ENCODE measurements around the gene LGALS1.
"Not testable (repeated sequence)": the region's sequence is repeated elsewhere in the genome, so short reads cannot be mapped to it uniquely, and the experiment has no call there.

The LGALS1 gene

GRCh38 chr22:37715760-37716159 lies 40.3 kb downstream of the LGALS1 start:
- DNase-seq, result no peak
- Histone ChIP-seq H3K4me3 (ENCODE audit: control insufficient read depth in 1 of 7, extremely low read depth in 1 of 7, insufficient read depth in 4 of 7, low read depth in 2 of 7, low read length in 6 of 7) (no peak overlapping the region), H3K4me1 (ENCODE audit: control extremely low read depth in 1 of 4, control insufficient read depth in 4 of 4, insufficient read depth in 4 of 4, low read length in 3 of 4) (peaks cover 0 to 2% (median 0%) of the 10 kb centered on the region in 4 experiments), H3K27ac (ENCODE audit: insufficient read depth in 1 of 2, low read depth in 1 of 2, low read length in 2 of 2, poor library complexity in 1 of 2, severe bottlenecking in 2 of 2) (no peak overlapping the region), H3K36me3 (ENCODE audit: control insufficient read depth in 4 of 4, insufficient read depth in 4 of 4, low read length in 3 of 4) (peaks cover 0 to 4% (median 0%) of the 10 kb centered on the region in 4 experiments), H3K9me3 (ENCODE audit: control extremely low read depth in 1 of 5, control insufficient read depth in 4 of 5, insufficient read depth in 2 of 5, low read depth in 1 of 5, low read length in 4 of 5) (no peaks in the 10 kb centered on the region), H3K27me3 (replicated peaks in 2 of 5; ENCODE audit: control insufficient read depth in 4 of 5, insufficient read depth in 5 of 5, low read length in 4 of 5) (no peaks in the 10 kb centered on the region)
- POLR2A ChIA-PET, result no interaction called here
- CTCF ChIA-PET, result interaction anchor here (1.1 kb wide), 1 partner anchor 15 kb away, joined by 6 read pairs; no protein-coding TSS in a partner anchor
- 96% methylated on average over 6 of the region's 7 CpGs for WGBS (ENCODE audit: insufficient coverage)

GRCh38 chr22:37716708-37717107 lies 41.3 kb downstream of the LGALS1 start:
- no peak for DNase-seq
- ChIA-PET POLR2A (no interaction called here), CTCF (no interaction called here)
- no peaks in the 10 kb centered on the region for H3K27me3 ChIP-seq (replicated peaks in 2 of 5; ENCODE audit: control insufficient read depth in 4 of 5, insufficient read depth in 5 of 5, low read length in 4 of 5)
- peaks cover 0 to 2% (median 0%) of the 10 kb centered on the region in 4 experiments for H3K4me1 ChIP-seq (ENCODE audit: control extremely low read depth in 1 of 4, control insufficient read depth in 4 of 4, insufficient read depth in 4 of 4, low read length in 3 of 4)
- 88% methylated on average over 9 of the region's 9 CpGs for WGBS (ENCODE audit: insufficient coverage)
- peaks cover 0 to 4% (median 0%) of the 10 kb centered on the region in 4 experiments for H3K36me3 ChIP-seq (ENCODE audit: control insufficient read depth in 4 of 4, insufficient read depth in 4 of 4, low read length in 3 of 4)
- no peak overlapping the region for H3K27ac ChIP-seq (ENCODE audit: insufficient read depth in 1 of 2, low read depth in 1 of 2, low read length in 2 of 2, poor library complexity in 1 of 2, severe bottlenecking in 2 of 2)
- no peak overlapping the region for H3K4me3 ChIP-seq (ENCODE audit: control insufficient read depth in 1 of 7, extremely low read depth in 1 of 7, insufficient read depth in 4 of 7, low read depth in 2 of 7, low read length in 6 of 7)
- no peaks in the 10 kb centered on the region for H3K9me3 ChIP-seq (ENCODE audit: control extremely low read depth in 1 of 5, control insufficient read depth in 4 of 5, insufficient read depth in 2 of 5, low read depth in 1 of 5, low read length in 4 of 5)

GRCh38 chr22:37717235-37717634 lies 41.8 kb downstream of the LGALS1 start:
- DNase-seq; H3K9me3 ChIP-seq (ENCODE audit: control extremely low read depth in 1 of 5, control insufficient read depth in 4 of 5, insufficient read depth in 2 of 5, low read depth in 1 of 5, low read length in 4 of 5); H3K27ac ChIP-seq (ENCODE audit: insufficient read depth in 1 of 2, low read depth in 1 of 2, low read length in 2 of 2, poor library complexity in 1 of 2, severe bottlenecking in 2 of 2); CTCF ChIA-PET; POLR2A ChIA-PET; H3K4me1 ChIP-seq (ENCODE audit: control extremely low read depth in 1 of 4, control insufficient read depth in 4 of 4, insufficient read depth in 4 of 4, low read length in 3 of 4); H3K36me3 ChIP-seq (ENCODE audit: control insufficient read depth in 4 of 4, insufficient read depth in 4 of 4, low read length in 3 of 4); H3K27me3 ChIP-seq (replicated peaks in 2 of 5; ENCODE audit: control insufficient read depth in 4 of 5, insufficient read depth in 5 of 5, low read length in 4 of 5); H3K4me3 ChIP-seq (ENCODE audit: control insufficient read depth in 1 of 7, extremely low read depth in 1 of 7, insufficient read depth in 4 of 7, low read depth in 2 of 7, low read length in 6 of 7): not testable (repeated sequence)
- 95% methylated on average over 6 of the region's 7 CpGs for WGBS (ENCODE audit: insufficient coverage)

GRCh38 chr22:37717746-37718305 lies 42.4 kb downstream of the LGALS1 start:
- H3K9me3 ChIP-seq (ENCODE audit: control extremely low read depth in 1 of 5, control insufficient read depth in 4 of 5, insufficient read depth in 2 of 5, low read depth in 1 of 5, low read length in 4 of 5); CTCF ChIA-PET; H3K27me3 ChIP-seq (replicated peaks in 2 of 5; ENCODE audit: control insufficient read depth in 4 of 5, insufficient read depth in 5 of 5, low read length in 4 of 5); H3K36me3 ChIP-seq (ENCODE audit: control insufficient read depth in 4 of 4, insufficient read depth in 4 of 4, low read length in 3 of 4); DNase-seq; POLR2A ChIA-PET; H3K4me3 ChIP-seq (ENCODE audit: control insufficient read depth in 1 of 7, extremely low read depth in 1 of 7, insufficient read depth in 4 of 7, low read depth in 2 of 7, low read length in 6 of 7); H3K27ac ChIP-seq (ENCODE audit: insufficient read depth in 1 of 2, low read depth in 1 of 2, low read length in 2 of 2, poor library complexity in 1 of 2, severe bottlenecking in 2 of 2); H3K4me1 ChIP-seq (ENCODE audit: control extremely low read depth in 1 of 4, control insufficient read depth in 4 of 4, insufficient read depth in 4 of 4, low read length in 3 of 4): not testable (repeated sequence)
- 94% methylated on average over 33 of the region's 38 CpGs for WGBS (ENCODE audit: insufficient coverage)

- Histone ChIP-seq H3K27ac (ENCODE audit: insufficient read depth in 1 of 2, low read depth in 1 of 2, low read length in 2 of 2, poor library complexity in 1 of 2, severe bottlenecking in 2 of 2) (no peak overlapping the region), H3K27me3 (replicated peaks in 2 of 5; ENCODE audit: control insufficient read depth in 4 of 5, insufficient read depth in 5 of 5, low read length in 4 of 5) (no peaks in the 10 kb centered on the region), H3K4me1 (ENCODE audit: control extremely low read depth in 1 of 4, control insufficient read depth in 4 of 4, insufficient read depth in 4 of 4, low read length in 3 of 4) (peaks cover 0 to 32% (median 25%) of the 10 kb centered on the region in 4 experiments), H3K4me3 (ENCODE audit: control insufficient read depth in 1 of 7, extremely low read depth in 1 of 7, insufficient read depth in 4 of 7, low read depth in 2 of 7, low read length in 6 of 7) (no peak overlapping the region), H3K36me3 (ENCODE audit: control insufficient read depth in 4 of 4, insufficient read depth in 4 of 4, low read length in 3 of 4) (no peaks in the 10 kb centered on the region), H3K9me3 (ENCODE audit: control extremely low read depth in 1 of 5, control insufficient read depth in 4 of 5, insufficient read depth in 2 of 5, low read depth in 1 of 5, low read length in 4 of 5) (no peaks in the 10 kb centered on the region)
- ChIA-PET CTCF (no interaction called here), POLR2A (no interaction called here)
- 98% methylated on average over 13 of the region's 25 CpGs for WGBS (ENCODE audit: insufficient coverage)
- DNase-seq, result no peak
These were observed 50.3 kb downstream of the LGALS1 start for GRCh38 chr22:37725551-37726240.

- Histone ChIP-seq H3K36me3 (ENCODE audit: control insufficient read depth in 4 of 4, insufficient read depth in 4 of 4, low read length in 3 of 4) (no peaks in the 10 kb centered on the region), H3K27ac (ENCODE audit: insufficient read depth in 1 of 2, low read depth in 1 of 2, low read length in 2 of 2, poor library complexity in 1 of 2, severe bottlenecking in 2 of 2) (no peak overlapping the region), H3K4me3 (ENCODE audit: control insufficient read depth in 1 of 7, extremely low read depth in 1 of 7, insufficient read depth in 4 of 7, low read depth in 2 of 7, low read length in 6 of 7) (no peak overlapping the region), H3K4me1 (ENCODE audit: control extremely low read depth in 1 of 4, control insufficient read depth in 4 of 4, insufficient read depth in 4 of 4, low read length in 3 of 4) (peaks cover 0 to 39% (median 31%) of the 10 kb centered on the region in 4 experiments), H3K27me3 (replicated peaks in 2 of 5; ENCODE audit: control insufficient read depth in 4 of 5, insufficient read depth in 5 of 5, low read length in 4 of 5) (no peaks in the 10 kb centered on the region), H3K9me3 (ENCODE audit: control extremely low read depth in 1 of 5, control insufficient read depth in 4 of 5, insufficient read depth in 2 of 5, low read depth in 1 of 5, low read length in 4 of 5) (no peaks in the 10 kb centered on the region)
- ChIA-PET POLR2A (interaction anchor here (0.6 kb wide), 1 partner anchor 17 kb away, joined by 3 read pairs; no protein-coding TSS in a partner anchor), CTCF (no interaction called here)
- DNase-seq, result peak in 2 of 3 donors; percentile 56 to 67
- 92% methylated on average over 18 of the region's 20 CpGs for WGBS (ENCODE audit: insufficient coverage)
These were observed 50.9 kb downstream of the LGALS1 start for GRCh38 chr22:37726241-37726887.

GRCh38 chr22:37728620-37729019 lies 53.2 kb downstream of the LGALS1 start:
- ChIA-PET POLR2A (interaction anchor here (0.6 kb wide), 2 partner anchors 12 to 67 kb away, joined by 3 to 10 read pairs; no protein-coding TSS in a partner anchor), CTCF (interaction anchor here (0.9 to 1.6 kb wide), 2 partner anchors 16 to 53 kb away, joined by 3 to 5 read pairs; no protein-coding TSS in a partner anchor)
- Histone ChIP-seq H3K4me1 (ENCODE audit: control extremely low read depth in 1 of 4, control insufficient read depth in 4 of 4, insufficient read depth in 4 of 4, low read length in 3 of 4) (peaks cover 0 to 46% (median 31%) of the 10 kb centered on the region in 4 experiments), H3K4me3 (ENCODE audit: control insufficient read depth in 1 of 7, extremely low read depth in 1 of 7, insufficient read depth in 4 of 7, low read depth in 2 of 7, low read length in 6 of 7) (peak overlapping the region in 3 of 7 experiments; percentile 27 to 48 (median 34)), H3K9me3 (ENCODE audit: control extremely low read depth in 1 of 5, control insufficient read depth in 4 of 5, insufficient read depth in 2 of 5, low read depth in 1 of 5, low read length in 4 of 5) (no peaks in the 10 kb centered on the region), H3K27ac (ENCODE audit: insufficient read depth in 1 of 2, low read depth in 1 of 2, low read length in 2 of 2, poor library complexity in 1 of 2, severe bottlenecking in 2 of 2) (peak overlapping the region in 1 of 2 experiments; percentile 32), H3K27me3 (replicated peaks in 2 of 5; ENCODE audit: control insufficient read depth in 4 of 5, insufficient read depth in 5 of 5, low read length in 4 of 5) (no peaks in the 10 kb centered on the region), H3K36me3 (ENCODE audit: control insufficient read depth in 4 of 4, insufficient read depth in 4 of 4, low read length in 3 of 4) (no peaks in the 10 kb centered on the region)
- no peak for DNase-seq
- 100% methylated on average over 1 of the region's 1 CpG for WGBS (ENCODE audit: insufficient coverage)

Measured in common myeloid progenitor, CD34-positive (primary cell).